Fibroblast of skin of scalp (primary cell): Measurements from ENCODE around the gene GAS1.
A peak's percentile ranks its signal among the peaks of the same experiment; 100 is the strongest.

Source experiments
- DNase-seq: peaks from one replicate; pipeline ENCODE4 v3.0.0-alpha.2; 2013

GAS1 gene

GRCh38 chr9:86921151-86921923 lies 26.0 kb downstream of the GAS1 start:
- peak; percentile 86 for DNase-seq

- DNase-seq: no peak
Observed at GRCh38 chr9:86918556-86918955, 28.8 kb downstream of the GAS1 start.

- no peak for DNase-seq
Observed at GRCh38 chr9:86912210-86912609, 35.1 kb downstream of the GAS1 start.

DNA sequence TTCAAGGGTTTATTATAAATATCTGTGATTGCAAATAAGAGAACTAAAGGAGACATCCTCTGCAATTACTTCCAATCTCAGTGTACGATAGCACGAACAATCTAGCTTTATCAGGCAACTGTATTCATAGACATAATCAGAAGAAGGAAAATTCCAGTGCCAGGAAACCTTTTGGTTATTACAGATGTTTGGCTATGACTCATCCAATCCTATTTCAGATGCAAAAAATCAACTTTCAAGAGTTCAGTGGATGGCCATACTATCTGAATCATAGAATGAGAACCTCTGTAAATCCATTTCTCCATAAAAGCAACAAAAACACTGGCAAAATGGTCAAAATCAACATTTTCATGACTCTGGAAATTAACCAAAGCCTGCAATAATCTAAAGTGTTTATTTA lies 37.9 kb downstream of the GAS1 start:
- DNase-seq: peak; percentile 68

GRCh38 chr9:86908261-86908660 lies 39.0 kb downstream of the GAS1 start:
- no peak for DNase-seq

DNA sequence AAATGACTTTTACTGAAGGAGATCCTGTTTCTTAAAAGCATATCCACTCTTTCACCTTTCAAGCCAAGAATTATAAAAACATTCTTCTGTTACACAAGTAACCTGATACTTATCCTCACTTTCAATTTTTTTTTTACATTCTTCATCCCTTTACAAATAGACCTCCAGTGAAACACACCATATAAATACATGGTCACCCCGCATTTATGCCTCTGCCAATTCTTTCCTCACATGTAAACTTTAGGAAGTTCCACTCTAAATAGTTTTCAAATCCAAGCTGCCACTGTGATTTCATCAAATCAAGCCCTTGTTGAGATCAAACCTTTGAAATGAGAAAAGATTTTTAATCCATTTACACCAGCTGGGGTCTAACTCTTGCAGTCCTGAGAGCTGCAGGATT lies 40.0 kb downstream of the GAS1 start:
- peak; percentile 29 for DNase-seq

- DNase-seq: peak; percentile 52
Observed at GRCh38 chr9:86903734-86904085, 43.6 kb downstream of the GAS1 start.

GRCh38 chr9:86902991-86903733 lies 44.1 kb downstream of the GAS1 start:
- no peak for DNase-seq

DNA sequence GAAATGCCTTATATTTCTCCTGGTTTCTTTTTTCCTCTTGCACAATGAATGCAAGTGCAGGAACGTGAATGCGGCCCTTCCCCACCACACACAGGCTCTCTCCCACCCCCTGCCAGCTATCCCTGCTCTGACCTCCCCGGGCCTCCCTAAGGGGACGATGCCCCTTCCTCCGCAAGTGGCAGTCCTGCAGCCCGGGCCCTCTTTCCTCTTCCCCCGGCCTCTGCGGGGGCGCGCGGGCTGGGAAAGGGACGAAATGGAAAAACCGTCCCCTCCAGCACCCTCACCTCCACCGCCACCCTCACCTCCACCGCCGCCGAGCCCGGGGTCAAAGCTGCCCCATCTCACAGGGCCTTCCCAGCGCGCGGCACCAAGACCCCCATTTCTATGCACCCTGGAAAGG lies 44.7 kb downstream of the GAS1 start:
- no peak for DNase-seq

DNA sequence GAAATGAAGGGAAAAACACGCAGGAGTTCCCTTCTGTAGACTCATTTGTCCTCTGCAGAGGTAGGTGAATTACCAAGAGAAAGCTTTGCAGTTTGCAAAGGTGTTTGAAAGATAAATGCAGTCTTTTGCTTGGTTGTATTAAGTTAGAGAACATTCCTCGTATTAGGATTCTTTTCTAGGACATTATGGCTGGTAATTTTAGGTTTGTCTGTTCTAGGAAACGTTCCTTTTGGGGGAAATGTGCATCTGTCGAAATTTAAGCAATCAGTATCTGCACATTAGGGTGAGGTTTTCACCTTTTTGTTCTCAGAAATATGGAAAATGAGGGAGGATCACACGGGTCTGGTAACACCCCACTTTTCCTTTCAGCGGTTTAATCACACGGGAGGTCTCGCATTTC lies 45.1 kb downstream of the GAS1 start:
- DNase-seq: no peak

DNA sequence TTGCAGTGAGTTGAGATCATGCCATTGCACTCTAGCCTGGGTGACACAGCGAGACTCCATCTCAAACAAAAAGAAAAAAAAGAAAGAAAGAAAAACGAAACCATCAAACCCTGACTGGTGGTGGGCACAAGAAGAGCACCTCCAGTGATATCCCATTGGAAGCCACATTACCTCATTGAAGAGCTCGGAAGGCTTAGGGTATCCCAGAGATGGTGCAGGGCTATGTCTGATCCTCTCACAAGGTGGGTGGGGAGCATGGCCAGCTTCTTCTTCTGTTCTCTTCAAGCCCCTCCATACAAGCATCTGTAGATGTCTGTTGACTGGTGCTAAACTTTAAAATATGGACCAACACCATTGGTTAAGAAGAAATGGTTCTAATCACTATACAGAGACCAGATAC lies 45.8 kb downstream of the GAS1 start:
- DNase-seq: no peak
